Panc1 (cell line): ENCODE measurements around the gene PLPP4. TPM values are rescaled to one million over a fixed set of nuclear protein-coding genes. Genes with fewer than 3 reads are reported as not detected.

Experiments
- ATAC-seq: fragments of 200-7000 bp; cut with Tn5 transposase; 2 replicates; pipeline ENCODE4 v1.9.1; 2020; ENCODE audit warnings: mild to moderate bottlenecking, moderate library complexity
- BruUV-seq: library from RNA; stranded (reverse); fragments of 400-500 nt; replicated peaks from 2 replicates; lab custom pipeline; 2021; lab: Mats Ljungman, UMichigan
- CTCF ChIA-PET: fragments of 300-600 bp; sonication (Branson Sonifier 250); formaldehyde crosslinking; loops from one replicate; lab custom pipeline; 2022; ENCODE audit warnings: antibody characterized with exemption; lab: Charles Lee
- POLR2A ChIA-PET: fragments of 300-600 bp; sonication (Branson Sonifier 250); formaldehyde crosslinking; loops from one replicate; lab custom pipeline; 2022; ENCODE audit warnings: antibody characterized with exemption; lab: Charles Lee
- DNase-seq: peaks from one replicate; pipeline ENCODE4 v3.0.0-alpha.2; 2010; ENCODE audit warnings: low read depth, low spot score
- H3K27ac ChIP-seq: 2 replicates; pipeline ENCODE4 v1.5.1; 2011; ENCODE audit warnings: mild to moderate bottlenecking, low read length, inconsistent platforms
- H3K27me3 ChIP-seq: fragments of 200-500 bp; sonication (Bioruptor generic); 2 replicates; pipeline ENCODE4 v1.6.0; 2014; ENCODE audit warnings: low read length, inconsistent platforms; ENCODE audit not compliant: control insufficient read depth, insufficient read depth
- H3K36me3 ChIP-seq: fragments of 200-500 bp; sonication (Bioruptor generic); 2 replicates; pipeline ENCODE4 v1.5.1; 2014; ENCODE audit warnings: inconsistent platforms, mild to moderate bottlenecking, low read length, moderate library complexity; ENCODE audit not compliant: control insufficient read depth, insufficient read depth
- H3K4me1 ChIP-seq: 2 replicates; pipeline ENCODE4 v1.5.1; 2011; ENCODE audit warnings: inconsistent platforms, mild to moderate bottlenecking, low read length, moderate library complexity; ENCODE audit not compliant: control insufficient read depth, insufficient read depth
- H3K4me3 ChIP-seq, 2 experiments: 2 replicates each; pipeline ENCODE4 v1.5.1; 2011 to 2012; ENCODE audit warnings: low read depth in 2 of 2, low read length in 2 of 2, mild to moderate bottlenecking in 2 of 2, inconsistent platforms in 1 of 2, moderate library complexity in 1 of 2
- H3K9me3 ChIP-seq: fragments of 200-500 bp; sonication (Bioruptor generic); 2 replicates; pipeline ENCODE4 v1.5.1; 2014; ENCODE audit warnings: low read depth, mild to moderate bottlenecking, inconsistent platforms, low read length, moderate library complexity; ENCODE audit not compliant: control insufficient read depth, insufficient read depth
- POLR2AphosphoS5 ChIP-seq: IDR thresholded peaks from 2 replicates; pipeline ENCODE4 v1.6.1; 2012; ENCODE audit warnings: mild to moderate bottlenecking, low read depth, low read length, moderate library complexity
- SIN3A ChIP-seq: IDR thresholded peaks from 2 replicates; pipeline ENCODE4 v1.6.1; 2012; ENCODE audit warnings: low read depth, mild to moderate bottlenecking, low read length, moderate library complexity, borderline replicate concordance; ENCODE audit not compliant: insufficient read depth
- TCF7L2 ChIP-seq: IDR thresholded peaks from 2 replicates; pipeline ENCODE4 v1.6.1; 2011; ENCODE audit warnings: mild to moderate bottlenecking, low read depth, low read length, inconsistent platforms
- in situ Hi-C: cut with HindIII; loops from 2 replicates; pipeline ENCODE4 v1.10.0; 2016; ENCODE audit warnings: low sequenced_read_pairs, low pct_unique_long_range_greater_than_20kb
- intact Hi-C: fragments of 100-400 bp; cut with micrococcal nuclease; formaldehyde crosslinking; loops from one replicate; pipeline ENCODE4 v1.10.0; 2022; ENCODE audit not compliant: unreplicated experiment
- total RNA-seq: library from RNA; stranded (reverse); gene quantifications from one replicate; pipeline ENCODE4 v1.2.1, GENCODE V29; 2021; ENCODE audit not compliant: unreplicated experiment
- TF ChIP-seq, protein P1 (sequence below): fragments of 450-650 bp; IDR thresholded peaks from 2 replicates; pipeline ENCODE4 v1.5.1; 2017; ENCODE audit warnings: mild to moderate bottlenecking
- TF ChIP-seq, protein P2 (sequence below), 2 experiments: IDR thresholded peaks; 2 replicates each; pipeline ENCODE4 v1.6.1; 2011 to 2012; ENCODE audit warnings: low read depth in 2 of 2, control low read depth in 1 of 2, low read length in 1 of 2, mild to moderate bottlenecking in 1 of 2, moderate library complexity in 1 of 2; ENCODE audit not compliant: insufficient read depth in 1 of 2

PLPP4 gene
- total RNA-seq, 1 experiment from 2014 or later: 0.18 TPM

DNA sequence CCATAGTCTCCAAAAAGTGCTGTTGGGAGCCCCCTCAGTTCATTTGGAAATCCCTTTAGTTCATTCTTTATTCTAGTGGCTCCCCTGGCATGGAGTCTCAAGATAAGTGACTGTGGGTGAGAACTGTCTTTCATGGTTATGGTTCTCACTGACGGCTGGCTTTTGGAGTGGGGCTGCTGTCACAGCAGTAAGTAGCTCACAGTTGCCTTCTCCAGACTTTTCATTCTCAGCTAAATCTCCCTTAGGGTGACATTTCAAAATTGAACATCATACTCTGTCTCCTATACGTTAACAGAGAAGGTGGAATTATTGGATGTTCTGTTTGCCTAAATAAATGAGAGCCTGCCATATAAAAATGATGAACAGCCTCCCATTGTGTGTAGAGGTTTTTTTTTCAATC lies 58.7 kb downstream of the PLPP4 start:
- TF ChIP-seq POLR2AphosphoS5 (no peak), SIN3A (no peak), TCF7L2 (no peak)
- TF ChIP-seq, protein P1, sequence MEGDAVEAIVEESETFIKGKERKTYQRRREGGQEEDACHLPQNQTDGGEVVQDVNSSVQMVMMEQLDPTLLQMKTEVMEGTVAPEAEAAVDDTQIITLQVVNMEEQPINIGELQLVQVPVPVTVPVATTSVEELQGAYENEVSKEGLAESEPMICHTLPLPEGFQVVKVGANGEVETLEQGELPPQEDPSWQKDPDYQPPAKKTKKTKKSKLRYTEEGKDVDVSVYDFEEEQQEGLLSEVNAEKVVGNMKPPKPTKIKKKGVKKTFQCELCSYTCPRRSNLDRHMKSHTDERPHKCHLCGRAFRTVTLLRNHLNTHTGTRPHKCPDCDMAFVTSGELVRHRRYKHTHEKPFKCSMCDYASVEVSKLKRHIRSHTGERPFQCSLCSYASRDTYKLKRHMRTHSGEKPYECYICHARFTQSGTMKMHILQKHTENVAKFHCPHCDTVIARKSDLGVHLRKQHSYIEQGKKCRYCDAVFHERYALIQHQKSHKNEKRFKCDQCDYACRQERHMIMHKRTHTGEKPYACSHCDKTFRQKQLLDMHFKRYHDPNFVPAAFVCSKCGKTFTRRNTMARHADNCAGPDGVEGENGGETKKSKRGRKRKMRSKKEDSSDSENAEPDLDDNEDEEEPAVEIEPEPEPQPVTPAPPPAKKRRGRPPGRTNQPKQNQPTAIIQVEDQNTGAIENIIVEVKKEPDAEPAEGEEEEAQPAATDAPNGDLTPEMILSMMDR: no peak
- TF ChIP-seq, protein P2, sequence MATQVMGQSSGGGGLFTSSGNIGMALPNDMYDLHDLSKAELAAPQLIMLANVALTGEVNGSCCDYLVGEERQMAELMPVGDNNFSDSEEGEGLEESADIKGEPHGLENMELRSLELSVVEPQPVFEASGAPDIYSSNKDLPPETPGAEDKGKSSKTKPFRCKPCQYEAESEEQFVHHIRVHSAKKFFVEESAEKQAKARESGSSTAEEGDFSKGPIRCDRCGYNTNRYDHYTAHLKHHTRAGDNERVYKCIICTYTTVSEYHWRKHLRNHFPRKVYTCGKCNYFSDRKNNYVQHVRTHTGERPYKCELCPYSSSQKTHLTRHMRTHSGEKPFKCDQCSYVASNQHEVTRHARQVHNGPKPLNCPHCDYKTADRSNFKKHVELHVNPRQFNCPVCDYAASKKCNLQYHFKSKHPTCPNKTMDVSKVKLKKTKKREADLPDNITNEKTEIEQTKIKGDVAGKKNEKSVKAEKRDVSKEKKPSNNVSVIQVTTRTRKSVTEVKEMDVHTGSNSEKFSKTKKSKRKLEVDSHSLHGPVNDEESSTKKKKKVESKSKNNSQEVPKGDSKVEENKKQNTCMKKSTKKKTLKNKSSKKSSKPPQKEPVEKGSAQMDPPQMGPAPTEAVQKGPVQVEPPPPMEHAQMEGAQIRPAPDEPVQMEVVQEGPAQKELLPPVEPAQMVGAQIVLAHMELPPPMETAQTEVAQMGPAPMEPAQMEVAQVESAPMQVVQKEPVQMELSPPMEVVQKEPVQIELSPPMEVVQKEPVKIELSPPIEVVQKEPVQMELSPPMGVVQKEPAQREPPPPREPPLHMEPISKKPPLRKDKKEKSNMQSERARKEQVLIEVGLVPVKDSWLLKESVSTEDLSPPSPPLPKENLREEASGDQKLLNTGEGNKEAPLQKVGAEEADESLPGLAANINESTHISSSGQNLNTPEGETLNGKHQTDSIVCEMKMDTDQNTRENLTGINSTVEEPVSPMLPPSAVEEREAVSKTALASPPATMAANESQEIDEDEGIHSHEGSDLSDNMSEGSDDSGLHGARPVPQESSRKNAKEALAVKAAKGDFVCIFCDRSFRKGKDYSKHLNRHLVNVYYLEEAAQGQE (IDR thresholded peaks at IDR 0.05; ENCODE audit: insufficient read depth in 1 of 2, low read depth in 2 of 2, low read length in 1 of 2): no peak
- peaks cover 12% of the 10 kb centered on the region; the same call in 1 of the 2 replicates for H3K27me3 ChIP-seq
- no TSS peak for BruUV-seq
- H3K36me3 ChIP-seq: no peaks in the 10 kb centered on the region
- no peak overlapping the region for H3K4me3 ChIP-seq
- in situ Hi-C loops (no loop called here), intact Hi-C loops (no loop called here)
- no peaks in the 10 kb centered on the region for H3K9me3 ChIP-seq
- DNase-seq (no peak), ATAC-seq (no peak)
- no peaks in the 10 kb centered on the region for H3K4me1 ChIP-seq
- CTCF ChIA-PET: no interaction called here
- POLR2A ChIA-PET: no interaction called here
- H3K27ac ChIP-seq: no peak overlapping the region

DNA sequence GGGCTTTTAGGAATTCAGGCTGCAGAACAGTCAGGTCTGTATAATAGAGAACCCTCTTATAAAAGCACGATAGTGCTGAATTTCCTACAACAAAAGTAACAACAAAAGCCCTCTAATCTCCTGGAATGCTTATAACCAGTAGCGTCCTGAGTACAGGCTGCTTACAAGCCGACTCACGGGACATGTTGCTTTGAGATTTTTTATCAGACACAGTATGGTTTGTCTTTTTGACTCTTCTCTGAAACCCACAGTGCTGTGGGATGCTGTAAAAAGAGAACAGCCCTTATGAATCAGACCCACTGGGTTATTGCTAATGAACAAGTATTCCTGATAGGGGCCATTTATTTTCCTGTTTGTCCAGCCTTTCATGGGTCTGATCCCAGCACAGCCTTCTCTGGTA lies 59.4 kb downstream of the PLPP4 start:
- in situ Hi-C loops (no loop called here), intact Hi-C loops (no loop called here)
- no peak for TF ChIP-seq SIN3A
- TF ChIP-seq POLR2AphosphoS5: no peak
- TF ChIP-seq, protein P2 (IDR thresholded peaks at IDR 0.05; ENCODE audit: insufficient read depth in 1 of 2, low read depth in 2 of 2, low read length in 1 of 2): no peak
- TF ChIP-seq TCF7L2: no peak
- TF ChIP-seq, protein P1: no peak
- Histone ChIP-seq H3K36me3 (no peaks in the 10 kb centered on the region), H3K4me1 (no peaks in the 10 kb centered on the region), H3K9me3 (no peaks in the 10 kb centered on the region), H3K4me3 (no peak overlapping the region), H3K27ac (no peak overlapping the region), H3K27me3 (peaks cover 12% of the 10 kb centered on the region; the same call in 1 of the 2 replicates)
- BruUV-seq: no TSS peak
- ChIA-PET CTCF (no interaction called here), POLR2A (no interaction called here)
- DNase-seq: no peak
- ATAC-seq: no peak
